HCT116 (cell line): ENCODE measurements around the gene CAB39L. TPM values are rescaled to one million over a fixed set of nuclear protein-coding genes. Genes with fewer than 3 reads are reported as not detected.

Source experiments
- ATAC-seq: fragments of 200-7000 bp; cut with Tn5 transposase; 2 replicates; pipeline ENCODE4 v1.9.1; 2020; ENCODE audit warnings: mild to moderate bottlenecking, moderate library complexity
- BruUV-seq: library from RNA; stranded (reverse); fragments of 400-500 nt; replicated peaks from 2 replicates; lab custom pipeline; 2021; lab: Mats Ljungman, UMichigan
- CTCF ChIA-PET: fragments of 300-600 bp; sonication (Branson Sonifier 250); formaldehyde crosslinking; loops from one replicate; lab custom pipeline; 2021; ENCODE audit warnings: antibody characterized with exemption; lab: Charles Lee
- POLR2A ChIA-PET: fragments of 300-600, 350-600 bp; sonication (Branson Sonifier 250); formaldehyde crosslinking; loops from one replicate; lab custom pipeline; 2021; ENCODE audit warnings: antibody characterized with exemption; lab: Charles Lee
- RAD21 ChIA-PET, 2 experiments: fragments of 300-600 bp; sonication (Branson Sonifier 250); formaldehyde crosslinking; loops; one replicate each; lab custom pipeline; 2023; ENCODE audit warnings: low total read pairs in 2 of 2; ENCODE audit not compliant: uncharacterized antibody in 2 of 2, unreplicated experiment in 2 of 2, low non-redundant PET in 1 of 2; lab: Charles Lee
- DNase-seq: peaks from one replicate; pipeline ENCODE4 v3.0.0-alpha.2; 2010; ENCODE audit warnings: low read depth, low spot score
- H2AFZ ChIP-seq: fragments of 200-600 bp; shearing (Covaris generic), sonication (generic); 2 replicates; pipeline ENCODE4 v1.6.1; 2017; ENCODE audit warnings: low read depth, mixed run types, mixed read lengths, antibody characterized with exemption, low read length; ENCODE audit not compliant: poor library complexity, severe bottlenecking
- H3K27ac ChIP-seq: 2 replicates; pipeline ENCODE4 v1.5.1; 2012; ENCODE audit warnings: low read depth, low read length
- H3K27me3 ChIP-seq: fragments of 200-600 bp; sonication (generic); 2 replicates; pipeline ENCODE4 v1.6.1; 2016; ENCODE audit warnings: mixed run types, low read length, mixed read lengths; ENCODE audit not compliant: insufficient read depth
- H3K36me3 ChIP-seq, 2 experiments: fragments of 200-500 bp in 1 of 2; fragments of 200-600 bp in 1 of 2; sonication (Bioruptor generic) in 1 of 2; sonication (generic) in 1 of 2; 2 replicates each; pipeline versions ENCODE4 v1.5.1 to v1.6.1; 2014 to 2016; ENCODE audit warnings: low read length in 2 of 2, inconsistent platforms in 1 of 2, mixed read lengths in 1 of 2, mixed run types in 1 of 2; ENCODE audit not compliant: insufficient read depth in 2 of 2, control insufficient read depth in 1 of 2
- H3K4me1 ChIP-seq, 2 experiments: fragments of 200-600 bp in 1 of 2; sonication (generic) in 1 of 2; 2 replicates each; pipeline versions ENCODE4 v1.5.1 to v1.6.1; 2012 to 2017; ENCODE audit warnings: low read length in 2 of 2, inconsistent platforms in 1 of 2, mild to moderate bottlenecking in 1 of 2, mixed read lengths in 1 of 2, mixed run types in 1 of 2, moderate library complexity in 1 of 2; ENCODE audit not compliant: insufficient read depth in 2 of 2, control insufficient read depth in 1 of 2
- H3K4me2 ChIP-seq: fragments of 200-600 bp; sonication (generic); 2 replicates; pipeline ENCODE4 v1.6.1; 2017; ENCODE audit warnings: mixed run types, low read length, mixed read lengths
- H3K4me3 ChIP-seq, 2 experiments: fragments of 200-600 bp in 1 of 2; sonication (generic) in 1 of 2; replicated peaks in 1 of 2; 2 replicates each; pipeline ENCODE4 v1.5.1; 2011 to 2016; ENCODE audit warnings: low read length in 2 of 2, control low read depth in 1 of 2, low read depth in 1 of 2, mild to moderate bottlenecking in 1 of 2, mixed read lengths in 1 of 2, mixed run types in 1 of 2
- H3K79me2 ChIP-seq: fragments of 200-600 bp; sonication (generic); 2 replicates; pipeline ENCODE4 v1.6.1; 2017; ENCODE audit warnings: mild to moderate bottlenecking, mixed run types, low read length, moderate library complexity, mixed read lengths; ENCODE audit not compliant: insufficient read depth
- H3K9ac ChIP-seq: fragments of 200-600 bp; sonication (generic); 2 replicates; pipeline ENCODE4 v1.6.1; 2016; ENCODE audit warnings: low read length, mixed read lengths
- H3K9me2 ChIP-seq: fragments of 200-600 bp; sonication (generic), shearing (Covaris generic); 2 replicates; pipeline ENCODE4 v1.6.1; 2017; ENCODE audit warnings: mixed run types, mild to moderate bottlenecking, moderate library complexity; ENCODE audit not compliant: insufficient read depth
- H3K9me3 ChIP-seq, 2 experiments: fragments of 200-500 bp in 1 of 2; fragments of 200-600 bp in 1 of 2; sonication (Bioruptor generic) in 1 of 2; sonication (generic) in 1 of 2; 2 replicates each; pipeline ENCODE4 v1.6.1; 2014 to 2017; ENCODE audit warnings: low read length in 2 of 2, mixed read lengths in 2 of 2, inconsistent platforms in 1 of 2, low read depth in 1 of 2, mild to moderate bottlenecking in 1 of 2, mixed run types in 1 of 2, moderate library complexity in 1 of 2; ENCODE audit not compliant: control insufficient read depth in 1 of 2, insufficient read depth in 1 of 2
- H4K20me1 ChIP-seq: fragments of 200-600 bp; sonication (generic), shearing (Covaris generic); 2 replicates; pipeline ENCODE4 v1.6.1; 2017; ENCODE audit warnings: mixed run types, mild to moderate bottlenecking, moderate library complexity; ENCODE audit not compliant: insufficient read depth
- CBX3 ChIP-seq: IDR thresholded peaks from 2 replicates; pipeline ENCODE4 v1.6.1; 2012; ENCODE audit warnings: low read depth
- CEBPB ChIP-seq: IDR thresholded peaks from 2 replicates; pipeline ENCODE4 v1.6.1; 2012; ENCODE audit warnings: low read depth
- EGR1 ChIP-seq: IDR thresholded peaks from 2 replicates; pipeline ENCODE4 v1.6.1; 2012; ENCODE audit warnings: low read depth
- ELF1 ChIP-seq: IDR thresholded peaks from 2 replicates; pipeline ENCODE4 v1.6.1; 2012; ENCODE audit warnings: low read depth, borderline replicate concordance
- EZH2phosphoT487 ChIP-seq: fragments of 200-600 bp; IDR thresholded peaks from 2 replicates; pipeline ENCODE4 v1.6.1; 2018; ENCODE audit warnings: antibody characterized with exemption, borderline replicate concordance
- FOSL1 ChIP-seq: IDR thresholded peaks from 2 replicates; pipeline ENCODE4 v1.6.1; 2012; ENCODE audit warnings: low read depth
- JUND ChIP-seq: IDR thresholded peaks from 2 replicates; pipeline ENCODE4 v1.6.1; 2012
- POLR2AphosphoS5 ChIP-seq: IDR thresholded peaks from 2 replicates; pipeline ENCODE4 v1.6.1; 2011; ENCODE audit warnings: mild to moderate bottlenecking, low read depth, low read length, moderate library complexity
- RAD21 ChIP-seq: IDR thresholded peaks from 2 replicates; pipeline ENCODE4 v1.6.1; 2012; ENCODE audit warnings: low read depth, mild to moderate bottlenecking
- SIN3A ChIP-seq: IDR thresholded peaks from 2 replicates; pipeline ENCODE4 v1.6.1; 2012; ENCODE audit warnings: low read depth
- SRF ChIP-seq: IDR thresholded peaks from 2 replicates; pipeline ENCODE4 v1.6.1; 2012; ENCODE audit warnings: low read depth
- TCF7L2 ChIP-seq: IDR thresholded peaks from 2 replicates; pipeline ENCODE4 v1.7.0; 2011; ENCODE audit warnings: borderline replicate concordance, inconsistent platforms; ENCODE audit not compliant: insufficient read depth, insufficient read length; ENCODE audit errors: extremely low read depth
- YY1 ChIP-seq: IDR thresholded peaks from 2 replicates; pipeline ENCODE4 v1.6.1; 2011; ENCODE audit warnings: low read length, low read depth, moderate library complexity, mild to moderate bottlenecking; ENCODE audit not compliant: insufficient replicate concordance; ENCODE audit errors: extremely low read depth
- ZFX ChIP-seq: fragments of 450-650 bp; IDR thresholded peaks from 2 replicates; pipeline ENCODE4 v1.6.1; 2017
- ZNF274 ChIP-seq: fragments of 200-500 bp; sonication (Bioruptor generic); IDR thresholded peaks from 2 replicates; pipeline ENCODE4 v1.6.1; 2014; ENCODE audit warnings: mild to moderate bottlenecking, low read depth, low read length, inconsistent platforms
- intact Hi-C: fragments of 100-400 bp; cut with micrococcal nuclease; formaldehyde crosslinking; loops from 2 replicates; pipeline ENCODE4 v1.10.0; 2022
- total RNA-seq: library from RNA; stranded (reverse); gene quantifications from one replicate; pipeline ENCODE4 v1.2.1, GENCODE V29; 2021; ENCODE audit not compliant: unreplicated experiment
- TF ChIP-seq, protein P1 (sequence below): IDR thresholded peaks from 2 replicates; pipeline ENCODE4 v1.6.1; 2012

Gene CAB39L
- total RNA-seq, 1 experiment from 2014 or later = 6.1 TPM

DNA sequence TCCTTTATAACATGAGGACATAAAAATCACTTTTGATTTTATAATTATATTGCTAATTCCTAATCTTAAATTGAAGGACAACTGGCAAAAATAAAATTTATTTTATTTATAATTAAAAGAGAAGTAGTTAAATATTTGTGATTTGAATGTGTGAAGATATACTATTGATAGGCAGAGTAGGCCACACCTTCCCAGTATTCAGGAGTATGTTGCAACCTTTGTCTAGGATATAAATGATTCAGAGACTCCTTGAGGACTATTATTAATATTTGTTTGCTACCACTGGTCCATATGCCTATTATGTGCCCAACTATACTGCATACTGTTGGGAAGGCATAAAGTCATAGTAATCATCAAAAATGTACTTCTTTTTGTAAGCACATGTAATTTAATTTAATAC, 101.9 kb downstream of the CAB39L start:
- no peak for TF ChIP-seq TCF7L2
- no peak for TF ChIP-seq SIN3A
- no peak for TF ChIP-seq ZFX
- TF ChIP-seq FOSL1 = no peak
- TF ChIP-seq JUND = no peak
- TF ChIP-seq POLR2AphosphoS5 = no peak
- TF ChIP-seq YY1 = no peak
- no peak for TF ChIP-seq RAD21
- no peak for TF ChIP-seq CBX3
- no peak for TF ChIP-seq ZNF274
- TF ChIP-seq EZH2phosphoT487 = no peak
- no peak for TF ChIP-seq SRF
- TF ChIP-seq, protein P1, sequence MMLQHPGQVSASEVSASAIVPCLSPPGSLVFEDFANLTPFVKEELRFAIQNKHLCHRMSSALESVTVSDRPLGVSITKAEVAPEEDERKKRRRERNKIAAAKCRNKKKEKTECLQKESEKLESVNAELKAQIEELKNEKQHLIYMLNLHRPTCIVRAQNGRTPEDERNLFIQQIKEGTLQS = no peak
- TF ChIP-seq ELF1 = no peak
- TF ChIP-seq EGR1 = no peak
- no peak for TF ChIP-seq CEBPB
- no peak for ATAC-seq
- H3K9ac ChIP-seq = no peak overlapping the region
- RAD21 ChIA-PET = no interaction called here
- no peak overlapping the region for H3K27ac ChIP-seq
- no peaks in the 10 kb centered on the region for H3K27me3 ChIP-seq
- no peaks in the 10 kb centered on the region for H4K20me1 ChIP-seq
- H3K4me2 ChIP-seq = no peak overlapping the region
- no peaks in the 10 kb centered on the region for H3K79me2 ChIP-seq
- no TSS peak for BruUV-seq
- H3K4me1 ChIP-seq = no peaks in the 10 kb centered on the region
- no peaks in the 10 kb centered on the region for H3K36me3 ChIP-seq
- POLR2A ChIA-PET = no interaction called here
- H3K9me3 ChIP-seq = no peaks in the 10 kb centered on the region
- DNase-seq = no peak
- H2AFZ ChIP-seq = no peak overlapping the region
- CTCF ChIA-PET = no interaction called here
- intact Hi-C loops = no loop called here
- H3K4me3 ChIP-seq = no peak overlapping the region
- no peaks in the 10 kb centered on the region for H3K9me2 ChIP-seq
